AG08396 (cell line): Measurements from ENCODE around the gene TBC1D1.
"Not testable (repeated sequence)": the region's sequence is repeated elsewhere in the genome, so short reads cannot be mapped to it uniquely, and the experiment has no call there.

Source experiments
- DNase-seq: peaks from one replicate; pipeline ENCODE4 v3.0.0; 2012; ENCODE audit warnings: low spot score, mixed read lengths

The TBC1D1 gene

DNA sequence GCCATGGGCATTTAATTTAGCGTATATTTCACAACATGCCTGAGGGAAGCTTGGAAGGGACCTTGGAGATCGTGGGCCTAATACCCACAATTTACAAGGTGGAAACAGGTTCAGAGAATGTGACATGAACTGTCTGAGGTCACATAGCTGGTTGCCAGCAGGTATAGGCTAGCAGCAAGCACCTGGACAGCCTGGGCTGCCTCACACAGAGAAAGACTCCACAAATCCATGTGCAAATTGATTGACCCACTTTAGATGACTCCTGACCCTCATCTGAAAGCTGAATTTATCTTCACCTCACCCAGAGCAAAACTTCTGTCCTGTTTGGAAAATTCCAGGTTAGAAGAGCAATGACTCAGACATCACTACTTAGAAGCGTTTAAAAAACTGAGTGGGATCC, 75.2 kb downstream of the TBC1D1 start:
- no peak for DNase-seq

DNA sequence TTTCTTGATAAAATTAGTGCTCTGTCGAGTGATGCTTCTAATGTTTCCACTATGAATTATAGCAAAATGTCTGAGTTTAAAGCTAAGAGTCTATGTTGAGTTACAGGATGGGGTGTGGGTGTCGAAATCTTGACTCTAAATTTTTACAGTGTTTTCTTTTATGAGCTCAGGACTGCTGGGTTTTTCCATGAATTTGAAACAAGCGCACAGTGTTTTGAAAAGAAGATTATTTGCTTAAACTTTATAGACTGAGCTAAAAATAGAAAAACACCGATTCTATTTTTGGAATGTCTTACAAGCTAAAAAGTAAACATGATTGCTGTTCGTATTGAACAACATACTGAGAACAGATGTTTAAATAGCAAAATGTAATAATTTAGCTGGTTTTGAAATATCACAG, 76.9 kb downstream of the TBC1D1 start:
- no peak for DNase-seq

GRCh38 chr4:37968747-37969146, 77.9 kb downstream of the TBC1D1 start:
- no peak for DNase-seq

DNA sequence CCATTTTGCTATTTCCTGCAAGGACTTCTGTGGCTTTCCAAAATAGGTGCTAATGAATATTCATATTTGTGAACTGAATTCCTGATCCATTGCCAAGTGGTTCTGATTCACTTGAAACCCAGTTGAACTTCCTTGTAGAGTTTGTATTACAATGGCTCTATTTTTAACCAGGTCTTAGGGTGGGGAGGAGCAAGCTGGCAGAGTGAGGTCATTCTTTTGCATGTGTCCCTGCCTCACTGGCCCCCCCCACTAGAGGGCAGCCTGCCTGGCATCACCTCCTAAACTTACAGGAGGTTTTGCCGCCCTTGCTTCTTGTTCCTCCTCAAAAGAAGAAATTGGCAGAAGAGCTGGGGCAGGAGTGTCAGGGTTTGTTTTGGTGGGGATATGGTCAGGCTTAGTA, 79.8 kb downstream of the TBC1D1 start:
- DNase-seq = peak; percentile 57

GRCh38 chr4:37971202-37971601, 80.3 kb downstream of the TBC1D1 start:
- DNase-seq = no peak

GRCh38 chr4:37973441-37973840, 82.6 kb downstream of the TBC1D1 start:
- DNase-seq = peak; percentile 36

DNA sequence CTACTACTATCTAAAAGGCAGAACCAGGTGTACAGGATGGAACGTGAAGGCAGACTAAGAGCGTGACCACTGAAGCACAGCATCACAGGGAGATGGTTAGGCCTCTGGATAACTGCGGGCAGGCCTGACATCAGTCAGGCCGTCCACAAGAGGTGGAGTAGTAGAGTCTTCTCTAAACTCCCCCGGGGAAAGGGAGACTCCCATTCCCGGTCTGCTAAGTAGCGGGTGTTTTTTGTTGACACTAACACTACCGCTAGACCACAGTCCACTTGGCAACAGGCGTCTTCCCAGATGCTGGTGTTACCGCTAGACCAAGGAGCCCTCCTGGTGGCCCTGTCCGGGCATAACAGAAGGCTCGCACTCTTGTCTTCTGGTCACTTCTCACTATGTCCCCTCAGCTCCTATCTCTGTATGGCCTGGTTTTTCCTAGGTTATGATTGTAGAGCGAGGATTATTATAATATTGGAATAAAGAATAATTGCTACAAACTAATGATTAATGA, 84.5 kb downstream of the TBC1D1 start:
- DNase-seq = not testable (repeated sequence)

- peak; percentile 11 for DNase-seq
Observed at GRCh38 chr4:37976507-37976906, 85.6 kb downstream of the TBC1D1 start.

GRCh38 chr4:37976991-37977470, 86.1 kb downstream of the TBC1D1 start:
- peak; percentile 86 for DNase-seq

DNA sequence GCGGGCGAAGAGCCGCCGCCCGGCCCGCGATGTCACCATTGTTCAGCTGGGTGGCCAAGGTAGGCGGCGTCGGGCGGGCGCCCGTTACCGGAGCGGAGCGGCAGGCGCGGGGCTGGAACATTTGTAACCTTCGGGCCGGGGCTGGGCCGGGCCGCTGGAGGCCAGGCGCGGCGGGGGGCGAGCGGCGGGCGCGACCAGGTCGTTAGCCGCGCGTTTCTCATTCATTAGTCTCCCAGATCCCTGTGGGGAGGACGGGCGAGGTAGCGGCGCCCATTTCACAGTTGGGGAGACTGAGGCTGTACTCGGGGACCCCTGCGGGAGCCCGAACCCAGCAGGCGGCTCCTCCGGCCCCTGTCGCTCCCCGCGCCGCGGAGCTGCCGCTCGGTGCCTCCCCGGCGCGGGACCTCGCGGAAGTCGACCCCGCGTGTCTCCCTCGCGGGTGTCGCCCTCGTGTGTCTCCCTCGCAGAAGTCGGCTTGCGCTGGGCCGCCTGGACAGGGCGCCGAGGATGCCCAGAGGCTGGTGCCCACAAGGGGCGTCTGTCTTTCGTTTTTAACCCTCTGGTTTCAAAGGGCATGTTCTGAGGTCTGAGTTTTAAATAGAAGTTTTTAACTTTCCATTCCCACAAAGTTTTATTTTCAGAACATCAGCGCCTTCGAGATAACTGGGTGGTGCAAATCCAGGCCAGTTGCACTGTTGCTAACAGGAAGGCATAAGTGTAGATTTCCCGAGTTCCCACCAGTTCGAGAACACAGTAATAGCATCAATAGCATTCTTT, 86.8 kb downstream of the TBC1D1 start:
- DNase-seq = peak; percentile 77

DNA sequence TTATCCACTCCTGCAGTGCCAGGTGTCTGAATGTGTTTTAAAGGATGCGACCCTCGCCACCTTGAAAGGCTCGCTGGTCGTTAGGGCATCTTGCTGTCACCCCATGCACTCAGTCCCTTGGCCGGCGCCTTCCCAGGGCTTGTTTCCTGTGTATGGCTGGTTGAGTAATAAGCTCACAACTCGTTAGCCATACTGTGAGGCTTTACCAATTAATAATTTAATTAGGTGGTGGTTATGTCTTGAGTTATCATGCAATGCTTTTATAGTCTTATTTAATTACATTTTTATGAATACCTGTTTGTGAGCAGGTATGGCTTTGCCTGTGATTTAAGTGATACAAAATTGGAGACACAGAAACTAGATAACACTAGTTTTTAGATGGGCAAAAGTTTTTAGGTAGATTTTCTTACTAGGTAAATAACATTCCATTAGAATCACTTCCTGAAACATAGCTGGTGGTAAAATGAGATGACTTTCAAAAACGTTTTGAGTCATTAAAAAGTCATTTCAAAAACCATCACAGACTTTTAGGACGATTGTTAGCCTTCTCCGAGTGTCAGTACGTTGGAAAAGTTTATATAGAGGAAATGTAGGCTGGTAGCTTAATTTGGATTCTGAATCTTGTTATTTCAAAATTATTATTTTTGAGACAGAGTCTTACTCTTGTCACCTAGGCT, 87.5 kb downstream of the TBC1D1 start:
- DNase-seq = no peak

- DNase-seq = no peak
Observed at GRCh38 chr4:37980246-37980645, 89.4 kb downstream of the TBC1D1 start.

- no peak for DNase-seq
Observed at GRCh38 chr4:37981425-37981824, 90.5 kb downstream of the TBC1D1 start.

DNA sequence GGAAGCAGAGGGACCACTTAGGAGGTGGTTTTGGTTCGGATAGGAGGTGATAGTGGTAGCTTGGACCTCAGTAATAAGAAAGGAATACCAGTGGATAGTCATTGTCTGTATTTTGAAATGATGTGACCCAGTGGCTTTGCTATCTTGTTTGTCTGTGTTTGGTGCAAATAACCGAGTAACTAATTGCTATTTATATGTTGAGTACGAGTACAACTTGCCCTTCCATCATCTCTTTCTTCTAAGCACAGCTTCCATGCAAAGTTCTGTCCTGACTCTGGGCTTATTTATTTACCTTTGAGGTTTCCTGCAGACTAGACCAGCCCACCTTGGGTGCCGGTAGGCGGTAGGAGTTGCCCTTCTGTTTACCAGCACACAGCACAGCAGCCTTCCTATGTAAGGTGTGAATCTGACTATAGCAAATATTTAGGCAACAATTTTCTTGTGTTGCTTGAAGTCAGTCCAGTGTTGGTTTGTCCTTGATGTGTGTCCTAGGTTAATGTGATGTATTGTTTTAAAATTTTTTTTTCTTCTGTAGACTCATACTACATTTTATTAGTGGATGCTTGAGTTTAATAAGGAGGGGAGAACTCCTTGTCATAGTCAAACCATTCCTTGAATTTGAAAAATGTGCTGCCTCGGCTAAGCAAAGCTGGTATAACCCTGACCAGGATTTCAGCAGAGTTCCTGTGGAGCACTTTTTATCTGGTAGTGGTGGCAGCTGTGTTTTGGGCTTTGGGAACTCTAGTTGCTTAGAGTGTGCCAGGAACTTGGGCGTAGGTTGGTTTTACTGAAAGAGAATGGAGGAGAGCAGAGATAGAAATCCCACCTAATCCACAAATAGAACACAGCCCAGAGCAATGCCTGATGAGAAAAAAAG, 91.2 kb downstream of the TBC1D1 start:
- peak; percentile 36 for DNase-seq

GRCh38 chr4:37982736-37983135, 91.9 kb downstream of the TBC1D1 start:
- DNase-seq = no peak

DNA sequence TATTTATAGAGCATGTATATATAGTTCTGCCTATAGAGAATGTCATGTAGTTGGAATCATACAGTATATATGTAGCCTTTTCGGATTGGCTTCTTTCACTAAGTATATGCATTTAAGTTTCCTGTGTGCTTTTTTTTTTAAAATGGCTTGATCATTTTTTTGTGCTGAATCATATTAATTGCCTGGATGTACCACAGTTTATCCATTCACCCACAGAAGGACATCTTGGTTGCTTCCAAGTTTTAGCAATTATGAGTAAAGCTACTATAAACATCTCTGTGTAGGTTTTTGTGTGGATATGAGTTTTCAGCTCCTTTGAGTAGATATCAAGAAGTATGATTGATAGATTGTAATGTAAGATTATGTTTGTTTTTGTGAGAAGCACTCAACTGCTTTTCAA, 93.1 kb downstream of the TBC1D1 start:
- no peak for DNase-seq

DNA sequence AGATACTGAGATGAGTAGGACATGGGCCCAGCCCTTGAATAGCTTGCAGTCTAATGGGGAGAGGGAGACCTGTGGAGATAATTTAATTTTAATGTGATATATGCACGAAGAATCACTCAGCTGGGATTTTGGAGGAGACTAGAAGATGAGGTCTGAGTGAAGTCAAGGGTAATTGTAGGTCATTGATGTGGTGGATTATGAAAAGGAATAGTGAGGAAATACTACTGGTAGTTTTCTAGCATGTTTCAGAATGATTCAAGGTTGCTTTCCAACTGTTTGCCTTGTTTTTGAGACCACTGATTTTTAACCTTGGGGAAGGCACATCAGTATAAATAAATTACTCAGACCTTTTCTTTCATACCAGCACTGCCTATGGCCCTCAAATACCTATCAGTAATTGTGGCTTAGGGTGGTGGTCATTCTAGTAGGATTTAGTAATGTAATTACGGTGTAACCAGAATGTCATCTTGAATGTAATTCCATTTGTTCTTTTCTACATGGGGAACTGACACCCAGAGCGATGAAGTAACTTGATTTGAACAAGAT, 94.9 kb downstream of the TBC1D1 start:
- no peak for DNase-seq

- no peak for DNase-seq
Observed at GRCh38 chr4:37988670-37989069, 97.8 kb downstream of the TBC1D1 start.

- no peak for DNase-seq
Observed at GRCh38 chr4:37989398-37990260, 98.7 kb downstream of the TBC1D1 start.

DNA sequence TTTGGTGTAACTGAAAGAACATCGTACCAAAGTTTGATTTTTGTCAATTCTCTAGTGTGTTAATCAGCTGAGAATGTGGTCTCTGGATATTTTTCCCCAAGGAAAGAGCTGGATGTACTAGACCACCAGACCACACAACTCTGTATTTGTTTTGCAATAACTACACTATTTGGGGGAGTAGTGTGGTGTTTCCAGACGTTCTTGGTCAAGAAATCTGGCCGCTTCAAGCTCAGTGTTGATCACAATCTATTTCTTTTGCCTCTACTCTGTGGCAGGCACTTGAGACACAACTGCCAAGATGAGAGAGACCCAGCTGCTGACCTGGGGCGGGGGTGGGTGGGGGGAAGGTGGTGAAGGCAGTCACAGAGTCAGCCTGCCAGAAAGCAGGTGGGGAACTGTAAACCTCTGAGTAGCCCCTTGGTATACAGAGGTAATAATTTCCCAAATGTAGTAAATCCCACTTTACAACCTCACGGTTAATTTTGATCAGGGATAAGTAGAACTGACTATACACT, 99.9 kb downstream of the TBC1D1 start:
- DNase-seq = no peak
